ENCODE data around the gene SLC27A2. TPM values are rescaled to one million over a fixed set of nuclear protein-coding genes. Genes with fewer than 3 reads are reported as not detected.

Gene SLC27A2
- total RNA-seq, 1 donor from 2014 or later = 0.96 TPM

DNA sequence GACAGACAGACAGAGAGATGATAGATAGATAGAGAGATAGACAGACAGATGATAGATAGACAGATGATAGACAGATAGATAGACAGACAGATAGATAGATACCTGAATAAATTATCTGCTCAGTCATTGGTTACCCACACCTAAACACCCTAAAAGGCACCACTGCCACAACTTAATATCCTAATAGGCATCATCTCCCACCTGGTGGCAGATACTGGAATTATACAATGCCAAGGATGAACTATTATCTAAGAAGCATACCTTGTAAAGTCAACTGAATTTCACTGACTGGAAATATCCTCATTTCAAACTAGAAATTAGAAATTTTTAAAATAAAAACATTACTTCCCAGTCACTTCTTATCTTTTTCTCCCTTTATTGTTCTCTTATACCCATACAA is 43.6 kb upstream of the SLC27A2 start:
- DNase-seq (no peak), ATAC-seq (no peak)
- H3K4me1 ChIP-seq = peaks cover 9% of the 10 kb centered on the region
- no peak overlapping the region for H3K27ac ChIP-seq
- TF ChIP-seq, protein P1, sequence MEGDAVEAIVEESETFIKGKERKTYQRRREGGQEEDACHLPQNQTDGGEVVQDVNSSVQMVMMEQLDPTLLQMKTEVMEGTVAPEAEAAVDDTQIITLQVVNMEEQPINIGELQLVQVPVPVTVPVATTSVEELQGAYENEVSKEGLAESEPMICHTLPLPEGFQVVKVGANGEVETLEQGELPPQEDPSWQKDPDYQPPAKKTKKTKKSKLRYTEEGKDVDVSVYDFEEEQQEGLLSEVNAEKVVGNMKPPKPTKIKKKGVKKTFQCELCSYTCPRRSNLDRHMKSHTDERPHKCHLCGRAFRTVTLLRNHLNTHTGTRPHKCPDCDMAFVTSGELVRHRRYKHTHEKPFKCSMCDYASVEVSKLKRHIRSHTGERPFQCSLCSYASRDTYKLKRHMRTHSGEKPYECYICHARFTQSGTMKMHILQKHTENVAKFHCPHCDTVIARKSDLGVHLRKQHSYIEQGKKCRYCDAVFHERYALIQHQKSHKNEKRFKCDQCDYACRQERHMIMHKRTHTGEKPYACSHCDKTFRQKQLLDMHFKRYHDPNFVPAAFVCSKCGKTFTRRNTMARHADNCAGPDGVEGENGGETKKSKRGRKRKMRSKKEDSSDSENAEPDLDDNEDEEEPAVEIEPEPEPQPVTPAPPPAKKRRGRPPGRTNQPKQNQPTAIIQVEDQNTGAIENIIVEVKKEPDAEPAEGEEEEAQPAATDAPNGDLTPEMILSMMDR (IDR thresholded peaks at IDR 0.05) = peak; percentile 10
- intact Hi-C loops (cut with DNase I) = no loop called here
- H3K4me3 ChIP-seq = no peak overlapping the region
- H3K36me3 ChIP-seq = no peaks in the 10 kb centered on the region
- H3K27me3 ChIP-seq = no peaks in the 10 kb centered on the region
- no peaks in the 10 kb centered on the region for H3K9me3 ChIP-seq

DNA sequence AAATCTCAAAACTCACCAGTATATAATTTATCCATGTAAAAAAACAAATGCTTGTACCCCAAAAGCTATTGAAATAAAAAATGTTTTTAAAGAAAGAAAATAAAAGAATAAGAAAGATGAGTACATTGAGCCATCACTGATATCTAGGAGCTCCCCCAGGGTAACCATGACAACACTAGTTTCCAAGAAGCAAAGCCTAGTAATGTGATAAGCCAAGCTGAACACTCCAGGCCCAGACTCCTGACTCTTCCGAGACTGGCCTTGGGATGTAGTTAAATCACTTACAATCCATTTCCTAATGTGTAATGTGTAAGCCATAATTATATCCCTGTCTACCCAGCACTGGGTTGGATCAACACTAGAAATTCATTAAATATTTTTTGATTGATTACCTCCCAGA is 41.9 kb upstream of the SLC27A2 start:
- no peak overlapping the region for H3K27ac ChIP-seq
- H3K36me3 ChIP-seq = no peaks in the 10 kb centered on the region
- no peaks in the 10 kb centered on the region for H3K9me3 ChIP-seq
- H3K4me1 ChIP-seq = peaks cover under 1% of the 10 kb centered on the region
- TF ChIP-seq, protein P1 (IDR thresholded peaks at IDR 0.05) = no peak
- intact Hi-C loops (cut with DNase I) = no loop called here
- ATAC-seq (no peak), DNase-seq (no peak)
- no peaks in the 10 kb centered on the region for H3K27me3 ChIP-seq
- H3K4me3 ChIP-seq = no peak overlapping the region

DNA sequence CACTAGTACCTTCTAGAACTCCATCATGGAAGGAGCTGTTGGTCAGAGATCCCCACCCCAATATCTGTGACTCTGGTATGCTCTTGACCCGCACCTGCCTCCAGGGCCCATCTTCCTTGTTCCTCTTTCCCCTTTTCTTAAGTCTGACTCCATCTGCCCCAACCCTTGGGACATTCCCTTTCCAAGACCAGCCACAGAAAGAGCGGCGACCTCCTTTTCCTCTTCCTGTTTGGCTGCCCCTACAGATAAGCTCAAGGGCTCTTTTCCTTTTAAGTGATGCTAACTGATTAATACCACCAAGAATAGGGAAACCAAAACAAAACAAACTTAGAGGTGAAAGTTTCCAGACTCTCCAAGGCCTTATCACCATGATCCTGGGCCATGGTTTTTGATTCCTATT is 41.0 kb upstream of the SLC27A2 start:
- Histone ChIP-seq H3K9me3 (no peaks in the 10 kb centered on the region), H3K27ac (no peak overlapping the region), H3K36me3 (no peaks in the 10 kb centered on the region), H3K4me3 (no peak overlapping the region), H3K4me1 (no peaks in the 10 kb centered on the region), H3K27me3 (no peaks in the 10 kb centered on the region)
- intact Hi-C loops (cut with DNase I) = no loop called here
- DNase-seq (no peak), ATAC-seq (no peak)
- TF ChIP-seq, protein P1 (IDR thresholded peaks at IDR 0.05) = no peak

DNA sequence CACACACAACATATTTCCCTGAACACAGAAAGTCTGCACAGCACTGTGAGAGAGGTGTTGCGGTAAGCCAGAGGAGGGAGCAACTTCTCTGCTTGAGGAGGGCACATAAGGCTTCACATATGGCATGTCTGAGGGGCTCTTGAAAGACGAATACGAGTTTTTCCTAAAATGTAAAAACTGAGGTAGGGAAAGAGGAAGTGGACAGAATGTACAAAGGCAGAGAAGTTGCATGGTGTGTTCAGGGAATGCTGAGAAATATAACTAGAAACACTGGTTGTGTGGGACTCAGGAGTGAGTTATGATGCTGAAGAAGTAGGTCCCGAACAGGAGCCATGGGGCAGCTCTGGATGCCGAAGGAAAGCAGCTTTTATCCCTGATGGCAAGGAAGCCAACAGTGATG is 40.1 kb upstream of the SLC27A2 start:
- Histone ChIP-seq H3K4me3 (no peak overlapping the region), H3K27me3 (no peaks in the 10 kb centered on the region), H3K27ac (no peak overlapping the region), H3K9me3 (no peaks in the 10 kb centered on the region), H3K36me3 (no peaks in the 10 kb centered on the region), H3K4me1 (no peaks in the 10 kb centered on the region)
- intact Hi-C loops (cut with DNase I) = no loop called here
- TF ChIP-seq, protein P1 (IDR thresholded peaks at IDR 0.05) = no peak
- DNase-seq (no peak), ATAC-seq (no peak)

DNA sequence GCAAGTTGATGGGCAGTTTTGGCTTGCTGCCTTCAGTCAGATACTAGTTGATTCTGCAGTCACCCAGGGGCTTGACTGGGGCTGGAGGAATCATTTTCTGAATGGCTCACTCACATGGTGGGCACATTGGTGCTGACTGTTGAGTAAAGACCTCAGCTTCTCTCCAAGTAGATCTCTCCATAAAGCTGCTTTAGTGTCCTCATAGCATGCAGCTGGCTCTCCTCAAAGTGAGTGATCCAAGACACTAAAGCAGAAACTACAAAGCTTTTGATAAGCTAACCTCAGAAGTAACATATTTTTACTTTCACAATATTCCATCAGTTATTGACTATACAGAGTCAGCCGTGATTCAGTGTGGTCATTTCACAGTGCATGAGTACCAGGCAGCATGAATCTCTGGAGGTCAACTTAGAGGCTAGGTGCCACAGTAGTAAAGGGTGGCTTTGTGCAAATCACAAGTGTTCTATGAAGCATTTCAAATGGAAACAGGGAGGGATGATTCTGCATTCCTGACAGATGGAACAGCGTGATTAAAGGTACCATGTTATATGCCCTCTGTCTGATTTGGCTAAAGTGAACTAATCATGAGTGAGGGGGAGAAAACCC is 38.6 kb upstream of the SLC27A2 start:
- no peak overlapping the region for H3K27ac ChIP-seq
- TF ChIP-seq, protein P1 (IDR thresholded peaks at IDR 0.05) = no peak
- H3K4me3 ChIP-seq = no peak overlapping the region
- no peak for DNase-seq
- no peaks in the 10 kb centered on the region for H3K36me3 ChIP-seq
- H3K27me3 ChIP-seq = no peaks in the 10 kb centered on the region
- intact Hi-C loops (cut with DNase I) = no loop called here
- ATAC-seq = no peak
- H3K4me1 ChIP-seq = no peaks in the 10 kb centered on the region
- no peaks in the 10 kb centered on the region for H3K9me3 ChIP-seq

Data from upper lobe of right lung (tissue), 1 donor.